Cerebellar cortex (tissue), 1 donor: ENCODE measurements around the gene MARCHF3.

Experiments used
- DNase-seq: peaks from one replicate; pipeline ENCODE4 v3.0.0-alpha.2; 2015; ENCODE audit warnings: low spot score

Gene MARCHF3

DNA sequence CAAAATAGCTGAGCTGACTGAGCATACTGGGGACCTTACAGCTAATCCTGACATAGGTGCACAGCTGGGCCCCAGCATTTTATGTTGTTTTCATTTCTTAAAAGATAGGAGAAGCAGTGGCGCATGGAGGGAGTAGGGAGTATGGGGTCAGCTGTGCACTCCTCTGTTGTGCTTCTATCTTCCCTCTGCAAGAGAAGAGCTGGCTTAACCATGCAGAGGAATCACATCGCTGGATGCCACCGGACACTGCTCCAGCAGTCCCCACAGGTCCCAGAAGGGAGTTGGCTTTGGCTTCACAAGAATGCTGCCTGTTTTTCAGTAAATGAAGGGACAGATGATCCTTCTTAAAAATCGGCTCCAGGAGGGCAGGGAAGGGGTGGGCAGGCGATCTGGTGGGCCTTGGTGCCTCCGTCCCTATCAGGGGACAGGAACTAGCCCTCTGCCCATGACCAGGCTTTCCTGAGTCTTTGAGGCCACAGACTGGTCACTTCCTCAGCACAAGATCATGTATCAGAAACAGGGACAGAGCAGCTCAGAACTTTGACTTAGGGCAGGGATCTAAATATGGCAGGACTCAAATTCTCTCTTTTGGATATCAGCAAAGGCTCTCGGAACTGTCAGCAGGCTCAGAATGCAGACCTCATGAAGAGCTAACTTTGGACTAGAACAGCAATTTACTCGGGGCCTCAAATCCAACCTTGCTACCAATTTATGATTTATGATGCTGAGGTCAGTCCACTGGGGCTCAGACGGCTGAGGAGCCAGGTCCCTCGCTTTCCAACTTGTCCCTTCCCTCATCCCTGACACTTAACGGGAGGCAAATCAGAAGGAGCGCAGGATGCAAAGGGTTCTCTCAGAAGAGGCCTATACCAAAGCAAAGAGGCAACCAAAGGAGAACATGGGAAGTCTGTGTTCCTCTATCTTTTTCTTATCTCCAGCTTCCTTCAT is 47.2 kb downstream of the MARCHF3 start:
- no peak for DNase-seq

DNA sequence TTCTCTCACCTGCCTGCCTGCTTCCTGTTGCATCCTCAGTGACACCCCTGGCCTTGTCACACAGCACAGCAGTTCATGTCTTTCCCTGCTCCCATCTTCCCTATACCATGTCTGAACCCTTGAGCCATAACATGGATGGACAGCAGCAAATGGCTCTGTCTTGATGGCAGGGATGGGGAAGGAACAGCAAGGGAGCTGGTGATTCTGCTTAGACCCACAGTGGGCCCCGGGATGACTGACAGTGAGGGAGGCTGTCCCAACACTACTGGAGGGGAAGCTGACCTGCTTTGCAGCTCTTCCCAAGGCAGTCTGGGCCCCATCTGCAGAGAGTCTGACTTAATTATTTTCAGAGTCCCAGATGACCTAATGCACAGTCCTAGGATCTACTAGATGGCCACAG is 48.2 kb downstream of the MARCHF3 start:
- no peak for DNase-seq

DNA sequence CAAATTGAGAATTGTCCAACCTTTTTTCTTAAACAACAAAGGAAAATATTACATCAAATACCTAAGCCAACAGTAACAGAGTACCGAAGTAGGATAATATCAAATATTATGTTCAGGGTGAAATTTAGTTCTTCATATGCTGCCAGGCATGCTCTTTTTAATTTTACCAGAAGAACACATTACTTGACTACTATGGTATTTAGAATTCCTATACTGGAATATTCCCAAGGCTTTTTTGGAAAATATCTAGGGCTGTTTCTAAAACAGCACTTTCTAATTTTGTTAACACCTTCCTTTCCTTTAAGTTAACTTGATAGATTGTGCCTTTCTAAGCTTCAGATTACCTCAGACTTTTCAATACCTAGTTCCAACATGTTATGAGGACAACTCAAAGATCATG is 48.7 kb downstream of the MARCHF3 start:
- no peak for DNase-seq

DNA sequence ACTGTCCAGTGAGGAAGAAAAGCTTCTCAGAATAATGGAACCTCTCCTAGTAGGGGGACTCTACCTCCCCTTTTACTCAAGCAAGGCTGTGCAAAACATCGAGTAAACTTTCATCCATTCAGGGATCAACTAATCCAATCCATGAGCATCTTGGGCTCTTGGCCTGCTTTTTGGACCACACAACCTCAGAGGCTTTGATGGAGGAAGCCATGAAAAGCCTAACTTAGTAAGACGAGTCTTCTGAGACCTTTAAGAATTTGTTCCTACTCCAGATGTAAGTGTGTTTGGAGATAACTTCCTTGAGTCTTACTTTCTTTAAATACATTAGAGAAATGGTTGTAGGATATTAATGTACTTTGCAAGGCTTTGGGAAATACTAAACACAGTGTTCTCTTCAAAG is 49.1 kb downstream of the MARCHF3 start:
- no peak for DNase-seq

DNA sequence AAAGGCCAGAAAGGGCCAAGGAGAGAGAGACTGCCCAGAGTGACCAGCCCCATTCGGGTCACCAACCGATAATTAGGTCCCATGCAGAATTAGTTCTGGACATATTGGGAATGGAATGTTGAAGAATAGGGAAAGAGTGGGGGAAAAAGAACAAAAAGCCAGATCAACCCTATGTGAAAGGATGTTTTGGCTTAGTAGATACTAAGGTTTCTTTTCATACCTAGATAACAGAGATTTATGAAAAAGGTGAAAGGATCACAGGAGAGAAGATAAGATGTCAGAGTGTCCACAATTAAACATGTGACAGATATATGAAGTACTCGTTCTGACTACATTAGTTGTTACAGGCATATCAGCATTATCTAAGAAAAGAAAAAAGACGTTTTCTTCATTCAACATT is 52.1 kb downstream of the MARCHF3 start:
- DNase-seq, result no peak

DNA sequence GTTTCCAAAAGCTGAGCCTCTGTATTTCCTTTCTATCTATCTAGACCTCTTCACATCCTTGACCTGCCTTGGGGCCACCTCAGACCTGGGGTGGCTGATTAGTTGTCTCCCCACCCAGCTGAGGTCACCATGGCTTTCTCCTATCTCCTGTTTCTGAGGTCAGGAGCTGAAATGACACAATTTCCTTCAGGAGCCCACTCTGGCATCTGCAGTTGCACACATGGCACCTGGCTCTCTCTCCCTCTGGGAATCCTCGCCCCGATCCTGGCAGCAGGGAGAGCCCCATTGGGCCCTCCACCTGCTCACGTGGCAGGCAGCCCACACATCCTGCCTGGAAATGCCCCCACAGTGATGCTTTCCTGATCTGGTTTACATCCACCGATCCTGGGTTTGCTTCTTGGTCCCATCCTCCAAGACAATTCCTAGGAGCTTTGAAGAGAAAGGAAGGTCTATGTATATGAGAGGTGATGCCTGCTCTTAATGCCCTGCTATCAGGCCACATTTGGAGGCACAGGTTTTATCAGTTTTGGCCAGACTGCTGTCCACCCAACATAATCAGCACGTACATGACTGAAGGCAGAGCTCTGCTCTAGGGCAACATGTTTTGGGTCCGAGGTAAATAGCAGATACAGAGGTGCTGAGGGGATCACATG is 53.7 kb downstream of the MARCHF3 start:
- DNase-seq, result peak; percentile 36

DNA sequence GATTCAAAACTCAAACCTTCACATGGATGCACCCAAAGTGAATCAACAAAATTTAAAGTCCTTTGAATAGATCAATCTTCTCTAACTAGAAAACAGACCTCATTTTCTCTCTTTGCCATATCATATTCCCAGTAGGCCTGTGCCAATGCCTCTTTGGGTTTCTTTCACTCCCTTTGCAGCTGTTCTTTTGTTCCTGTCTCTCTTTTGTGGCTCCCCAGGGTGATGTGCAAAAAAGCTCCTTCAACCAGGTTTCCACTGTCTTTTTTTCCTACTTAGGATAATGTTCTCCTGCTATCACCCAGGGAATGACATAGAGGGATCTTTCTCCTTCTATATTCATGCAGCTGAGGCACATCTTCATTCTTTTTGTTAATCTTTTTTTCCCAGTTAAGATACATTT is 54.6 kb downstream of the MARCHF3 start:
- DNase-seq, result no peak

DNA sequence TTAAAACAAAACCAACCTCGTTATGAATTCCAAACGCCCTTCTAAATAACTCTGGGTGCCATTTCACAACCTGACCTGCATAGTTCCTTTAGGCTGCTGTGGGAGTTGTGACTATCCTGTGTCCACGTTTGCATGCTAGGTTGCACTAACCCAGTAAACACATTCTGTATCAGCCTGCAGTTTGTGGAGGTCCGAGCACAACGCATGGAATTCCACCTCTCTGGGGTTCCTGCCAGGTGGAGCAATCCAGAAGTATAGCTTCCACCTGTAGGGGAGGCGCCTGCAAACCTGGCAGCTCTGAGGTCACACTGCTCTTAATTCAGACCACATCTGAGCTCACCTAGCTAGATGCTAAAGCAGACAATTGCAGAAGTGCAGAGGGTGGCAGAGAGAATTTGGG is 57.2 kb downstream of the MARCHF3 start:
- no peak for DNase-seq

DNA sequence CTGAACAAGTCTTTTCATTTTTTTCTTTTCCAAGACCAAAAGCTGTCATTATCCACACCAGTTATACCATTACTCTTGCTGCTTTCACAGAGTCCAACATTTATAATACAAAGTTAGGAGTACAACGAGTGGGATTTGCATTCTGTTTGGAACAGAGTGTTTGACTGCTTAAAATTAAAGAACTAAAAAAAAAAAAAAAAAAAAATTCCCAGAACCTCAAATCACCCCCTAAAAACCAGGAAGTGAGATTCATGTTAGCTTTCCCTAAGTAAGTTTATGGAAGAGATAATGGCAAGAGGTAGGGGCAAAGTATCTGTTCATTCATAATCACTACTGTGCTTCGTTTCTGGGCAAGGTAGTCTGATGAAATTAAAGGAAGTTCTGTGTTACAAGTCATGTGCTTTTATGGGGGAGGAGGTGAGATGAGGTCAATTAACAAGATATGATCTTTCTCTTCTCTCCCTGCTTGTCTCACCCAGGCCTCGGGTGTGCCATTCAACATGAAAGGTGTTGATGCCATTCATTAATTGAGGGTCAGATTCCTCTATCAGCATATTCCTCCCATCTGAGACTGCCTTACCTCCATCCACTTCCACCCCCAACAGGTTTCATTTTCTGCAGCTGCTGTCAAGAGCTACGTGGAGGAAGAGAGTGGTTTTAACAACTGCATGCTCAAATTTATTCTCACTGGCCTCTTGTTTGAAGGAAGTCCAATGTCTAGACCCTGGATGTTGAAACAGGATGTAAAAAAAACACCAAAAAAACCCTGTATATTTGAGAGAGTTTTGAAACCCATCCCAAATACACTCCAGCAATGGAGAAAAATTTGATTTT is 58.1 kb downstream of the MARCHF3 start:
- DNase-seq, result no peak

DNA sequence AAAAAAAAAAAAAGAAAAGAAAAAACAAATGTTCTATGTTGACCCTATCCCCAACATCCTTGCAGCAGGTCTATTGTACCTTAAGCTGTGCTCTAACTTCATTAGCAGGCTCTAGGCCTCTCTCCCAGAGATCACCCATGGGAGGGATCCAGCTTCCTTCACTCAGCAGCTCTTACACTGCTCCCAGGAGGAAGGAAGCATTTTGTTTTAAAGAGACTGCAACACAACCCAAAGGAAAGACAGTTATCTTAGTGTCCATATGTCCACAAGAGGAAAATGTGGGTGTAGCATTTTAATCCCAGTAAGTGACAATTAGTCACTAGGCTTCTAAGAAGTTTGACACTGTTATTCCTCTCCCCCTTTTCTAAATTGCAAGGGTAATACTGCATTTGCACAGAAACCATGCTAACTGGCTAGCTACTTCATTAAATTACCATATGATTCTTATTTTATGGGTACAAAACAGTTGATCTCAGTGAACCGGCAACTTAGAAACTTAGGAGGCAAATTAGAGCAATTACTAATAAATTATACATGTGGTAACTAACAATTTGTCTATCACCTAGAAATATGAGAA is 58.8 kb downstream of the MARCHF3 start:
- DNase-seq, result no peak

DNA sequence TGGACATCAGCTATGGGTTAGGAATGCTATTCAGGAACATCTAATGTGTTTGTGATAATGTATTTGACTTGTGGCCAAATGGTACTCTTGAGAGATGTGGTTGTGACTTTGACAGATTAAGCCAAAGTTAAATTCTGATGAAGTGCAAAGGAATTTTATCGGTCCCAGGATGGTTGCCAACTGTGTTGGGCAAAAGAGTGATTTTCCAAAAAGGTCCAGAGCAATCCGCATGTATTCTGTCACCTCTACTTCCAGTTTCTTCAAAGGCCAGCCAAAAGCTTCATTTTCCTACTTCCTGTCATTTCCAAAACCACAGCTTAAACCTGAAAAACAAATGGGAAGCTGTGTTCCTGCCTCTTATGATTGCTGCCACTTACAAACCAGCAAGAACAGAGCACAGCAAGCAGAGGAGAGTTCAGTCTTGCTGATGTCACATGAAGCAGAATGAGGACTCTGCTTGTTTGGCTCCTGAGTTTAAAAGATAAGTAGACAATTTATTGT is 59.8 kb downstream of the MARCHF3 start:
- DNase-seq, result no peak

DNA sequence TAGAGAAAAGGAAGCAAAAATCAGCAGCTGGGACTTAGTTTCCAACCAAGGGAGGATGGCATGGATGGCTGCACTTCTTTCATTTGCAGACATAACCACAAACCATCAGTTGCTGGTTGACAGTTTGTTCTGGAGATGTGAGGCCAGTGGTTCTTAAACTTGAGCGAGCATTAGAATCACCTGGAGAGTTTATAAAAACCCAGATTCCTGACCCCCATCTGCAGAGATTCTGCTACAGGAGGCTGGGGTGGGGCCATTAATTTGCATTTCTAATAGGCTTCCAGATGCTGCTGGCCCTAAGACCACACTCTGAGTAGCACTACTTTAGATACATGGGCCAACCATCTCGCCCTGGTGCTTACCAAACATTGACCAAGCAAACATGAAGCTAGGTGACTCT is 60.8 kb downstream of the MARCHF3 start:
- no peak for DNase-seq

DNA sequence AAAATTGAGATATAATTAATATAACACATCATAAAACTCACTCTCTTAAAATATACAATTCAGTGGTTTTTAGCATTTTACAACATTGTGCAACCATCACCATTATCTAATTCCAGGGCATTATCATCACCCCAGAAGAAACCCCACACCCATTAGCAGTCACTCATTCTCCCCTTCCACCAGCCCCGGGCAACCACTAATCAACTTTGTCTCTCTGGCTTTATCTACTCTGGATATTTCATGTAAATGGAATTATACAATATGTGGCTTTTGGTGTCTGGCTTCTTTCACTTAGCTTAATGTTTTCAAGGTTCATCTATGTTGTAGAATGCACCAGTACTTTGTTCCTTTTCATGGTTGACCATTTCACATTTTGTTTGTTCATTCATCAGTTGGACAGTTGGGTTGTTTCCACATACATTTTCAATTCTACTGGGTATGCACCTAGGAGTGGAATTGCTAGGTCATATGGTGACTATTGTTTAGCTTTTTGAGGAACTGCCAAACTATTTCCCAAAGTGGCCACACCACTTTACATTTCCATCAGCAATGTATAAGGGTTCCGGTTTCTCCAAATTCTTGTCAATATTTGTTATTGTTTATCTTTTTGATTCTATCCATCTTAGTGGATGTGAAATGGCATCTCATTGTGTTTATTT is 62.4 kb downstream of the MARCHF3 start:
- no peak for DNase-seq

DNA sequence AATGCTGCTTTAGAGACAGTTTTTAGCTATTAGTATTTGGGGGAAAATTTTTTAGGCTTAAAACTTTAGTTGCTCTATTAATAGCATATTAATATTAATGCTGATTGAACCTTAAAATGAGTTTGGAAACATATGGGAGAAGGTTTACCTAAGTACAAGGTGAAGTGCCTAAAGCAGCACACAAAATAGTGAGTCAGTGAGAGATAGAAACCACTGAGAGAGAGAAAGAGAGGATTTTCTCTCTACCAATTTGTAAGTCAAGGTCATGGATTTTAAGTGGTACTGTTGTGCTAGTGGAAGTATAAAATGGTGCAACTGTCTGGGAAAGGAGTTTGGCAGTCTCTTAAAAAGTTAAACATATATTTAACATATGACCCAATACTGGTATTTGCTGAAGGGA is 64.9 kb downstream of the MARCHF3 start:
- DNase-seq, result no peak

DNA sequence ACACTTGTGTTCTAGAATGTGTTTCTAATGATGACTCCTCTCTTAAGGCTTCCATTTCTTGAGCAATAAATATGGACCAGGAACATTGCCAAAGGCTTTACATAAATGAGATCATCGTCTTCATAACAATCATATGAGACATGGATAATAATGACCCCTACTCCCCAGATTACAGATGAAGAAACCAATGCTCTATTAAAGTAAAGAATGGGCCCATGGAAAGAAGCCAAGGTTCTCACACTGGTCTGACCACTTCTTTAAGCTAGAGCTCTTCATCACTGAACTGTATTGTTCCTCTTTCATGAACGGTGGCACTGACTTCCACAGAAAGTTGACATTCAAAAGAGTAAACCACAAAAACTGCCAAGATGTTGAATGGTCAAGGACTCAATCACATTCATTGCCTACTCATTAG is 65.3 kb downstream of the MARCHF3 start:
- DNase-seq, result no peak

DNA sequence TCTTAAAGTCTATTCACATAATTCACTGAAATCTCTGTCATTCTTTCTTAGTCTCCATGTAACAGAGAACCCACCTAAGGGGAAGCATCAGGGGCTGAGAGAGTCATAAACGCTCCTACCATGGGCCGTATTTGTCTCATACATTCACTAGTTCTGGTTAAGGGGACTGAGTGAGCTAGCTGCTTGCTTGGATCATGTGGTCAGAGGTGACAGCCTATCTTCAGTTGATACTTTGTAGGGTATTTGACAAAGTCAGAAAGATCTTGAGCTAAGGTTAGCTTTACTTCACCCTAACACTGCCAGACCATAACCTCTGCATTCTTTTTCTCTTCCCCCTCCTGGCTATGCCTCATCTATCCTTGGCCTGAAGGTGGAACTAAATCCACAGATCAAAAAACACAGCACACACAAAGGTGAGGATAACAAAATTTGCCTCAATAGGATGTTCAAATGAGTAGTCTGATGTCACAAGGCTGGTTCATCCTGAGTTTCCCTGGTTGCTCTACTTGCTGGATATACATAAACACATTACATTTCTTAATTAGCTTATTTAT is 66.5 kb downstream of the MARCHF3 start:
- no peak for DNase-seq

DNA sequence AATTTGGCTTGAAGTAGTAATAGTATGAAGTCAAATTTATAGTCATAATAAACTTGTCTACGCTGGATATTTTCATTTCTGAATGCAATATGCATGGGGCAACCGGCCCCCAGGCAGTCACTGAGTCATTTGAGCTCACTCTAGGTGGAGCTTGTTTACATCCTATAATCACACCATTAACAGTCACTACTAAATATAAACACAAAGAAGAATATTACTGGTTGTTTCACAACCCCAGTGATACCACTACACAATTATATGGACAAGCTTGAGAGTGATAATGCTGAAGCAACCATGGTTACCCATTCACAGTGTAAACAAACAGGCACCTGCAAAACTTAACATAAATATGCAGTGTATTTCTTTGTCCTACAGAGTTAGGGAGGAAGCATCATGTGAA is 68.7 kb downstream of the MARCHF3 start:
- no peak for DNase-seq

DNA sequence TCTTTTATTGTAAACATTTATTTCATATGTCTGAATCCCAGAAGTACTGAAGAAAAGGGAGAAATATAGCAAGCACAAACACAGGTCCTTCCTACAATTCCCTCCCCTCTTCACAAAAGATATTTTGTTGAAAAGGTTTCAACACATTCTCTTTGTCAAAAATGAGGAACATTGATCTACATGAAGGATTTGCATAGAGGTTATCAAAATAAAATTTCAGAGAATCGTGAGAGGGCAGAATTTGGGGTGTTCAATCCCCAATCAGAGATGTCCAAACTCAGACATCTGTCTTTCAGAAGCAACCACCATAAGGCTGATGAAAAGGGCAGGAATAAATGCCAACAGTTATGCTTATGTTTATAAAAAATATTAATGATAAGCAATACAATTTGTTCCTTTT is 69.2 kb downstream of the MARCHF3 start:
- no peak for DNase-seq

DNA sequence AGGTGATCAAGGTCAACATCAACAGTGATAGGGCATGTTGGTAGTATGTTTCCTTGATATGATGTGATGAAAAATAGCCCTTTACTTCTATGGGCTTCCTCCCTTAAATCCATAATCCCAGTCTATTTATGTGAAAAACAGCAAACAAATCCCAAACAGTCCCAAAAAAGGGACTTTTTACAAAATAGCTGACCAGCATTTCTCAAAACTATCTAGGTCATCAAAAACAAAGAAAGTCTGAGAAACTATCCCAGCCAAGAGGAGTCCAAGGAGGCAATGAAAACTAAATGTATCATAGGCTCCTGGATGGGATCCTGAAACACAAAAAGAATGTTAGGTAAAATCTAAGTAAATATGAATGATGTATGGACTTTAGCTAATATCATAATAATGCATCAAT is 71.2 kb downstream of the MARCHF3 start:
- DNase-seq, result no peak

DNA sequence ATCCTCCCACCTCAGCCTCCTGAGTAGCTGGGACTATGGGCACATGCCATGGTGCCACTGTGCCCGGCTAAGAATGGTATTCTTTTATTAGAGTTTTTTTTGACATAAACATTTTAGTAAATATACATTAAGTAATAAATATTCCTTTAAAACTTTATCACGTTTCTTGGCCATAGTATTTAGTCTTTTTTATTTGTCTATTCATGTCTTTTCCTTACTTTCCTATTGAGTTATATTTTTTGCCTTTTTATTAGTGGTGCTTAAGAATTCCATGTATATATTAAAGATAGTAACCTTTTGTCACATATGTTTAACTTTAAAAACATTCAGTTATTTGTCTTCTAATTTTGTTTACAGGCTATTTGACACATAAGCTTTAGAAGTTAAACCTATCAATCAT is 73.4 kb downstream of the MARCHF3 start:
- DNase-seq, result no peak

DNA sequence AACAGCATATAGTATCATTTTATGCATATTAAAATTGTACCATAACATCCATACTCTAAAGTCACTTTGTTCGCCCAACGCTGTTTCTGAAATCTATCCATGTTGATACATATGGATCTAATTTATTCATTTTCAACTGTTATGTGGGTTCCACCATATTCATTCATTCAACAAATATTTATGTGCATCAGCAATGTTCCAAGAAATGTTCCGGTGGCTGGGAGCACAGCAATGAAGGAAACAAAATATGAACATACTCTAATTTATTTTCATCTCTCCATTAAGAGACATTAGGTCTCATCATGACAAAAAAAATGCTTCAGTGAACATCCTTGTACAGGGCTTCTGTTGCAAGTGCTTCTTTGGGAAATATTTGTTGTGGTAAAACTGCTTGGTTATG is 75.4 kb downstream of the MARCHF3 start:
- DNase-seq, result no peak
